GM18951 (cell line): ENCODE measurements around the gene FAM163B.

Experiments used
- POLR2A ChIP-seq: IDR thresholded peaks from 4 replicates; pipeline ENCODE4 v1.6.1; 2011; ENCODE audit warnings: mild to moderate bottlenecking; ENCODE audit not compliant: insufficient read length, insufficient read depth; ENCODE audit errors: extremely low read depth
- in situ Hi-C: fragments of 300-500 bp; cut with MboI; formaldehyde crosslinking; loops from one replicate; pipeline ENCODE4 v1.12.0; 2022; ENCODE audit warnings: low sequenced_read_pairs, mixed read lengths, inconsistent platforms; ENCODE audit not compliant: unreplicated experiment

The FAM163B gene

GRCh38 chr9:133643978-133644760, 35.0 kb upstream of the FAM163B start:
- in situ Hi-C loops = no loop called here
- TF ChIP-seq POLR2A = no peak

GRCh38 chr9:133643362-133643755, 34.2 kb upstream of the FAM163B start:
- in situ Hi-C loops = no loop called here
- TF ChIP-seq POLR2A = no peak

- in situ Hi-C loops = no loop called here
These were observed 33.6 kb upstream of the FAM163B start for GRCh38 chr9:133642708-133643361.

GRCh38 chr9:133641861-133642595, 32.8 kb upstream of the FAM163B start:
- no peak for TF ChIP-seq POLR2A
- in situ Hi-C loops = no loop called here

More at GRCh38 chr9:133642708-133643361, 33.6 kb upstream of the FAM163B start:
- TF ChIP-seq POLR2A = no peak

- TF ChIP-seq POLR2A = no peak
- in situ Hi-C loops = no loop called here
These were observed 32.1 kb upstream of the FAM163B start for GRCh38 chr9:133641396-133641655.

- in situ Hi-C loops = no loop called here
- no peak for TF ChIP-seq POLR2A
These were observed 31.6 kb upstream of the FAM163B start for GRCh38 chr9:133640580-133641395.

GRCh38 chr9:133640160-133640559, 31.0 kb upstream of the FAM163B start:
- TF ChIP-seq POLR2A = no peak
- in situ Hi-C loops = no loop called here

- no peak for TF ChIP-seq POLR2A
- in situ Hi-C loops = no loop called here
These were observed 30.4 kb upstream of the FAM163B start for GRCh38 chr9:133639613-133640012.

- in situ Hi-C loops = no loop called here
These were observed 29.5 kb upstream of the FAM163B start for GRCh38 chr9:133638711-133639110.

GRCh38 chr9:133638076-133638475, 28.9 kb upstream of the FAM163B start:
- no peak for TF ChIP-seq POLR2A
- in situ Hi-C loops = no loop called here

More at GRCh38 chr9:133638711-133639110, 29.5 kb upstream of the FAM163B start:
- no peak for TF ChIP-seq POLR2A

- in situ Hi-C loops = no loop called here
- no peak for TF ChIP-seq POLR2A
These were observed 28.4 kb upstream of the FAM163B start for GRCh38 chr9:133637451-133638055.

GRCh38 chr9:133636902-133637301, 27.7 kb upstream of the FAM163B start:
- TF ChIP-seq POLR2A = no peak

GRCh38 chr9:133635533-133636531, 26.6 kb upstream of the FAM163B start, which contains the start of gene DBH:
Gene DBH, plus strand, starts transcription at chr9:133636363. Its CDS starts 9 bp downstream, at chr9:133636372.
- TF ChIP-seq POLR2A = no peak
- in situ Hi-C loops = no loop called here

More at GRCh38 chr9:133636902-133637301, 27.7 kb upstream of the FAM163B start:
- in situ Hi-C loops = no loop called here
